ENCODE results near the gene C2.

DNA sequence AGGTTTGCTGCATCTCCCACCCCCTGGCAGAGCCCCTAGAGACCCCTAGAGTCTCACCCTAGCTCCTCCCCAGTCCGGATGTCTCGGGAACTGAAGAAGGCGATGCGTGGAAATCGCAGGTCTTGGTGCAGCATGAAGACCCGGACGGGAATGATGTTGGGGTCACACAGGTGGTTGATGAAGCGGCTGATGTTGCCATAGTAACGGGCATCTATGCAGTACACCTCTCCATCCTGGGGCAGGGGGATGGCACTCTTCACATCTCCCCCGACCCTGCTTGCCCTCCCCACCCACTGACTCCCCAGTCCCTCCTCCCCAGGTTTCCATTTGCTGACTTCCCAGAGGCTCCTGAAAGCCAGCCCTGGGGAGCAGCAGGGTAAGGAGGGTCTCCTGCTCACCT, 46.9 kb upstream of the C2 start:
- TF ChIP-seq, protein P1, sequence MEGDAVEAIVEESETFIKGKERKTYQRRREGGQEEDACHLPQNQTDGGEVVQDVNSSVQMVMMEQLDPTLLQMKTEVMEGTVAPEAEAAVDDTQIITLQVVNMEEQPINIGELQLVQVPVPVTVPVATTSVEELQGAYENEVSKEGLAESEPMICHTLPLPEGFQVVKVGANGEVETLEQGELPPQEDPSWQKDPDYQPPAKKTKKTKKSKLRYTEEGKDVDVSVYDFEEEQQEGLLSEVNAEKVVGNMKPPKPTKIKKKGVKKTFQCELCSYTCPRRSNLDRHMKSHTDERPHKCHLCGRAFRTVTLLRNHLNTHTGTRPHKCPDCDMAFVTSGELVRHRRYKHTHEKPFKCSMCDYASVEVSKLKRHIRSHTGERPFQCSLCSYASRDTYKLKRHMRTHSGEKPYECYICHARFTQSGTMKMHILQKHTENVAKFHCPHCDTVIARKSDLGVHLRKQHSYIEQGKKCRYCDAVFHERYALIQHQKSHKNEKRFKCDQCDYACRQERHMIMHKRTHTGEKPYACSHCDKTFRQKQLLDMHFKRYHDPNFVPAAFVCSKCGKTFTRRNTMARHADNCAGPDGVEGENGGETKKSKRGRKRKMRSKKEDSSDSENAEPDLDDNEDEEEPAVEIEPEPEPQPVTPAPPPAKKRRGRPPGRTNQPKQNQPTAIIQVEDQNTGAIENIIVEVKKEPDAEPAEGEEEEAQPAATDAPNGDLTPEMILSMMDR (IDR thresholded peaks at IDR 0.05) = no peak
- no peak for TF ChIP-seq ZFX (IDR thresholded peaks at IDR 0.05; ENCODE audit: borderline replicate concordance)
